Panc1 (cell line): ENCODE measurements around the gene MUC2. TPM values are rescaled to one million over a fixed set of nuclear protein-coding genes. Genes with fewer than 3 reads are reported as not detected.

ENCODE experiments used
- ATAC-seq: fragments of 200-7000 bp; cut with Tn5 transposase; 2 replicates; pipeline ENCODE4 v1.9.1; 2020; ENCODE audit warnings: mild to moderate bottlenecking, moderate library complexity
- BruUV-seq: library from RNA; stranded (reverse); fragments of 400-500 nt; replicated peaks from 2 replicates; lab custom pipeline; 2021; lab: Mats Ljungman, UMichigan
- CTCF ChIA-PET: fragments of 300-600 bp; sonication (Branson Sonifier 250); formaldehyde crosslinking; loops from one replicate; lab custom pipeline; 2022; ENCODE audit warnings: antibody characterized with exemption; lab: Charles Lee
- POLR2A ChIA-PET: fragments of 300-600 bp; sonication (Branson Sonifier 250); formaldehyde crosslinking; loops from one replicate; lab custom pipeline; 2022; ENCODE audit warnings: antibody characterized with exemption; lab: Charles Lee
- DNase-seq: peaks from one replicate; pipeline ENCODE4 v3.0.0-alpha.2; 2010; ENCODE audit warnings: low read depth, low spot score
- H3K27ac ChIP-seq: 2 replicates; pipeline ENCODE4 v1.5.1; 2011; ENCODE audit warnings: mild to moderate bottlenecking, low read length, inconsistent platforms
- H3K27me3 ChIP-seq: fragments of 200-500 bp; sonication (Bioruptor generic); 2 replicates; pipeline ENCODE4 v1.6.0; 2014; ENCODE audit warnings: low read length, inconsistent platforms; ENCODE audit not compliant: control insufficient read depth, insufficient read depth
- H3K36me3 ChIP-seq: fragments of 200-500 bp; sonication (Bioruptor generic); 2 replicates; pipeline ENCODE4 v1.5.1; 2014; ENCODE audit warnings: inconsistent platforms, mild to moderate bottlenecking, low read length, moderate library complexity; ENCODE audit not compliant: control insufficient read depth, insufficient read depth
- H3K4me1 ChIP-seq: 2 replicates; pipeline ENCODE4 v1.5.1; 2011; ENCODE audit warnings: inconsistent platforms, mild to moderate bottlenecking, low read length, moderate library complexity; ENCODE audit not compliant: control insufficient read depth, insufficient read depth
- H3K4me3 ChIP-seq, 2 experiments: 2 replicates each; pipeline ENCODE4 v1.5.1; 2011 to 2012; ENCODE audit warnings: low read depth in 2 of 2, low read length in 2 of 2, mild to moderate bottlenecking in 2 of 2, inconsistent platforms in 1 of 2, moderate library complexity in 1 of 2
- H3K9me3 ChIP-seq: fragments of 200-500 bp; sonication (Bioruptor generic); 2 replicates; pipeline ENCODE4 v1.5.1; 2014; ENCODE audit warnings: low read depth, mild to moderate bottlenecking, inconsistent platforms, low read length, moderate library complexity; ENCODE audit not compliant: control insufficient read depth, insufficient read depth
- CTCF ChIP-seq: fragments of 450-650 bp; IDR thresholded peaks from 2 replicates; pipeline ENCODE4 v1.5.1; 2017; ENCODE audit warnings: mild to moderate bottlenecking
- POLR2AphosphoS5 ChIP-seq: IDR thresholded peaks from 2 replicates; pipeline ENCODE4 v1.6.1; 2012; ENCODE audit warnings: mild to moderate bottlenecking, low read depth, low read length, moderate library complexity
- REST ChIP-seq, 2 experiments: IDR thresholded peaks; 2 replicates each; pipeline ENCODE4 v1.6.1; 2011 to 2012; ENCODE audit warnings: low read depth in 2 of 2, control low read depth in 1 of 2, low read length in 1 of 2, mild to moderate bottlenecking in 1 of 2, moderate library complexity in 1 of 2; ENCODE audit not compliant: insufficient read depth in 1 of 2
- SIN3A ChIP-seq: IDR thresholded peaks from 2 replicates; pipeline ENCODE4 v1.6.1; 2012; ENCODE audit warnings: low read depth, mild to moderate bottlenecking, low read length, moderate library complexity, borderline replicate concordance; ENCODE audit not compliant: insufficient read depth
- TCF7L2 ChIP-seq: IDR thresholded peaks from 2 replicates; pipeline ENCODE4 v1.6.1; 2011; ENCODE audit warnings: mild to moderate bottlenecking, low read depth, low read length, inconsistent platforms
- in situ Hi-C: cut with HindIII; loops from 2 replicates; pipeline ENCODE4 v1.10.0; 2016; ENCODE audit warnings: low sequenced_read_pairs, low pct_unique_long_range_greater_than_20kb
- intact Hi-C: fragments of 100-400 bp; cut with micrococcal nuclease; formaldehyde crosslinking; loops from one replicate; pipeline ENCODE4 v1.10.0; 2022; ENCODE audit not compliant: unreplicated experiment
- total RNA-seq: library from RNA; stranded (reverse); gene quantifications from one replicate; pipeline ENCODE4 v1.2.1, GENCODE V29; 2021; ENCODE audit not compliant: unreplicated experiment

MUC2 gene
- total RNA-seq, 1 experiment from 2014 or later: 0.08 TPM

- ATAC-seq (no peak), DNase-seq (no peak)
- no peak overlapping the region for H3K4me3 ChIP-seq
- H3K4me1 ChIP-seq: peaks cover 25% of the 10 kb centered on the region
- H3K27me3 ChIP-seq: peaks cover 2% of the 10 kb centered on the region; the same call in 1 of the 2 replicates
- in situ Hi-C loops: no loop called here
- ChIA-PET CTCF (no interaction called here), POLR2A (no interaction called here)
- intact Hi-C loops: no loop called here
- no TSS peak for BruUV-seq
- no peaks in the 10 kb centered on the region for H3K36me3 ChIP-seq
- TF ChIP-seq TCF7L2: no peak
- no peak for TF ChIP-seq SIN3A
- TF ChIP-seq REST (IDR thresholded peaks at IDR 0.05; ENCODE audit: insufficient read depth in 1 of 2, low read depth in 2 of 2, low read length in 1 of 2): no peak
- no peak for TF ChIP-seq CTCF
- TF ChIP-seq POLR2AphosphoS5: no peak
- H3K9me3 ChIP-seq: no peaks in the 10 kb centered on the region
- no peak overlapping the region for H3K27ac ChIP-seq
Measured at GRCh38 chr11:1069740-1070139, 4.9 kb upstream of the MUC2 start.

GRCh38 chr11:1070594-1071462, 3.8 kb upstream of the MUC2 start:
- H3K36me3 ChIP-seq: no peaks in the 10 kb centered on the region
- intact Hi-C loops (no loop called here), in situ Hi-C loops (no loop called here)
- no TSS peak for BruUV-seq
- peaks cover 2% of the 10 kb centered on the region; the same call in 1 of the 2 replicates for H3K27me3 ChIP-seq
- no peak overlapping the region for H3K4me3 ChIP-seq
- ATAC-seq: no peak
- no peak for TF ChIP-seq CTCF
- no peak for TF ChIP-seq SIN3A
- no peak for TF ChIP-seq TCF7L2
- TF ChIP-seq POLR2AphosphoS5: no peak
- CTCF ChIA-PET: no interaction called here
- H3K27ac ChIP-seq: no peak overlapping the region
- POLR2A ChIA-PET: no interaction called here
- no peaks in the 10 kb centered on the region for H3K9me3 ChIP-seq
- no peak for DNase-seq
- H3K4me1 ChIP-seq: peaks cover 25% of the 10 kb centered on the region
